NT2/D1 (cell line): ENCODE measurements around the gene SLC6A20.

Experiments used
- DNase-seq: peaks from one replicate; pipeline ENCODE4 v3.0.0-alpha.2; 2011; ENCODE audit warnings: low read depth, low spot score
- H3K27me3 ChIP-seq: 2 replicates; pipeline ENCODE4 v1.6.0; 2011; ENCODE audit warnings: mild to moderate bottlenecking; ENCODE audit not compliant: insufficient read length, insufficient read depth
- H3K36me3 ChIP-seq: 2 replicates; pipeline ENCODE4 v1.6.1; 2011; ENCODE audit warnings: mild to moderate bottlenecking, low read length, mixed read lengths; ENCODE audit not compliant: insufficient read depth, insufficient read length
- H3K4me1 ChIP-seq: 2 replicates; pipeline ENCODE4 v1.5.1; 2011; ENCODE audit not compliant: insufficient read depth, insufficient read length
- H3K4me3 ChIP-seq: 2 replicates; pipeline ENCODE4 v1.5.1; 2011; ENCODE audit warnings: low read depth; ENCODE audit not compliant: insufficient read length
- H3K9ac ChIP-seq: 2 replicates; pipeline ENCODE4 v1.6.0; 2011; ENCODE audit warnings: low read depth; ENCODE audit not compliant: insufficient read length
- H3K9me3 ChIP-seq: 2 replicates; pipeline ENCODE4 v1.5.1; 2011; ENCODE audit warnings: mild to moderate bottlenecking, low read length; ENCODE audit not compliant: insufficient read depth
- SUZ12 ChIP-seq: IDR thresholded peaks from 2 replicates; pipeline ENCODE4 v1.6.1; 2011; ENCODE audit not compliant: insufficient read length, insufficient read depth; ENCODE audit errors: extremely low read depth
- YY1 ChIP-seq: IDR thresholded peaks from 2 replicates; pipeline ENCODE4 v1.6.1; 2011; ENCODE audit not compliant: insufficient read length, insufficient read depth
- ZNF274 ChIP-seq: IDR thresholded peaks from 2 replicates; pipeline ENCODE4 v1.6.1; 2011; ENCODE audit warnings: mild to moderate bottlenecking, low read depth, low read length

SLC6A20 gene

DNA sequence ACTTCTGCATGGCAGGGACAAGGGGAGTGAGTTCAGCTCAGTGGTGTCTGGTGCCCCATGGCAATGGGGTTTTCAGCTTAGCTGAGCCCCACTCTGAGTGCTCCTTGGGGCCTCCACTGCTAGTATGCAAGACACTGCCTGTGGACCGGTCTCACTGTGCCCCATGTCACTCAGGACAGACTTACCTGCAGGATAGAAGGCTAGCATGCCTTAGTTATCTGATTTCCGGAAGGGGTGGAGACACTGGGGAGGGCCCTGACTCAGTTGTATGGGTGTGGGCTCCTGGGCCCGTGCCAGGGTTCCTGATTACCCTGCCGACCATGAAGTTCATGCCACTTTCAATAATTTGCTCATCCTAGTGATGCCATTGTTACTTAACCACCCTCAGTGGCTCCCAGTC is 4.3 kb upstream of the SLC6A20 start:
- H3K4me3 ChIP-seq, result no peak overlapping the region
- DNase-seq, result no peak
- no peaks in the 10 kb centered on the region for H3K36me3 ChIP-seq
- H3K9me3 ChIP-seq, result 0 out of 2 replicates have a peak, but pooled peaks cover 7% of the 10 kb centered on the region
- no peak for TF ChIP-seq YY1
- TF ChIP-seq ZNF274, result no peak
- TF ChIP-seq SUZ12, result no peak
- peaks cover 2% of the 10 kb centered on the region for H3K4me1 ChIP-seq
- no peak overlapping the region for H3K9ac ChIP-seq
- peaks cover 27% of the 10 kb centered on the region for H3K27me3 ChIP-seq

- TF ChIP-seq YY1, result no peak
- TF ChIP-seq SUZ12, result no peak
- no peak for TF ChIP-seq ZNF274
- H3K27me3 ChIP-seq, result peaks cover 37% of the 10 kb centered on the region
- H3K36me3 ChIP-seq, result no peaks in the 10 kb centered on the region
- H3K4me1 ChIP-seq, result peaks cover 2% of the 10 kb centered on the region
- H3K9ac ChIP-seq, result no peak overlapping the region
- H3K9me3 ChIP-seq, result no peaks in the 10 kb centered on the region
- H3K4me3 ChIP-seq, result no peak overlapping the region
- no peak for DNase-seq
Observed at GRCh38 chr3:45799586-45799985, 3.2 kb upstream of the SLC6A20 start.

GRCh38 chr3:45798034-45798433 is 1.7 kb upstream of the SLC6A20 start:
- H3K4me3 ChIP-seq, result no peak overlapping the region
- H3K27me3 ChIP-seq, result peaks cover 45% of the 10 kb centered on the region
- DNase-seq, result no peak
- H3K36me3 ChIP-seq, result no peaks in the 10 kb centered on the region
- no peaks in the 10 kb centered on the region for H3K9me3 ChIP-seq
- H3K4me1 ChIP-seq, result peaks cover 2% of the 10 kb centered on the region
- H3K9ac ChIP-seq, result no peak overlapping the region
- TF ChIP-seq ZNF274 (no peak), YY1 (no peak)

DNA sequence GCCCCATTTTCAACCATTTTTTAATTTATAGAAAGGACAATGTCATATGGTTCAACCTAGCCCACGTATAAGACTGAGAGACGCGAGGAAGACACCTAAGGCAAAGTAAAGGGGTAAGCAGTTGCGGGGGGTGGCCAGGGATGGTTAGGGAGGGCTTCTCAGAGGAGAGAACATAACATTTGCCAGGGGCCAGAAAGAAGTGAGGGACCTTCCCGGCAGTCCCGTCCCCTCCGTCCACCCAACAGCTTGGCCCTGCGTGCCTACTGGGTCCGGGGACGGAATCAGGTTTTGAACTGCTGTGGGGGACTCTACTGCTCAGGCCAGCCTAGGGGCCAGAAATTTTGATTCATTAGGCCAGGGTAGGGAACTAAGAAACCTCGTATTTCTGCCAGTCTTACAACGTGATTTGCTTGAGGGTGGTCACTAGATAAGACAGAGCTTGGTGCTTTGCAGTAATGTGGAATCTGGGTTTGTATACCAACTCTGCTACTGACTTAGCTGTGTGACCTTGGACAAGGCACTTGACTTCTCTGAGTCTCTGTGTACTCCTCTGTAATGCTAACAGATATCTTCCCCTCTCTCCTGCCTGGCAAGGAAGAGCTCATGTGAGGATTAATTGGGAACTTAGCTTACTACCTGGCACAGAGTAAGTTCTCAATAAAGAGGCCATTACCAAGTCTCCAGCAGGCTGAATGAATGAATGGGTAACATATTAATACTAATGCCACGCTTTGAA is 734 bp upstream of the SLC6A20 start:
- H3K36me3 ChIP-seq, result no peaks in the 10 kb centered on the region
- no peak for TF ChIP-seq SUZ12
- no peak for TF ChIP-seq YY1
- TF ChIP-seq ZNF274, result no peak
- peaks cover 2% of the 10 kb centered on the region for H3K4me1 ChIP-seq
- H3K9me3 ChIP-seq, result no peaks in the 10 kb centered on the region
- DNase-seq, result no peak
- H3K27me3 ChIP-seq, result peaks cover 47% of the 10 kb centered on the region
- H3K9ac ChIP-seq, result peak overlapping the region; percentile 79
- peak overlapping the region; percentile 65 for H3K4me3 ChIP-seq

DNA sequence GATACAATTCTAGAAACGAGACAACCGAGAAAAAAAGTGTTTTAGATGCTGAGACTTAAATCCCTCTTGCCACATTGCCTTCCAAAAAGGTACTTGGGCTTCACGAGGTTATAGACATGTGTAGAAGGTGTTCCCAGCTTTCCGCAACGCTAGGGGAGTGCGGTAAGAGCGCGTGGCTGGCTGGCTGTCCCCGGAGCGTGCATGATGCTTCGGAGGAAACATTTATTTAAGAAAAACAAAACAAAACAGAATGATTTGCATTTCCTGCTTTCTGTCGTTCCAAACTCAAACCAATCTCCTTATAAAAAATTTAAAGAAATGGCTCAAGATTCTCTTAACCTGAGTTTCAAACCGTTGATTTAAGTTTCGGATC is 841 bp downstream of the SLC6A20 start:
- H3K9ac ChIP-seq, result no peak overlapping the region
- H3K36me3 ChIP-seq, result no peaks in the 10 kb centered on the region
- H3K9me3 ChIP-seq, result no peaks in the 10 kb centered on the region
- no peak for TF ChIP-seq YY1
- TF ChIP-seq ZNF274, result no peak
- no peak for TF ChIP-seq SUZ12
- no peak for DNase-seq
- H3K4me3 ChIP-seq, result no peak overlapping the region
- peaks cover 2% of the 10 kb centered on the region for H3K4me1 ChIP-seq
- H3K27me3 ChIP-seq, result peaks cover 47% of the 10 kb centered on the region

GRCh38 chr3:45794660-45795059 is 1.7 kb downstream of the SLC6A20 start:
- Histone ChIP-seq H3K27me3 (peaks cover 47% of the 10 kb centered on the region), H3K36me3 (no peaks in the 10 kb centered on the region), H3K4me1 (peaks cover 2% of the 10 kb centered on the region), H3K4me3 (no peak overlapping the region), H3K9ac (no peak overlapping the region), H3K9me3 (no peaks in the 10 kb centered on the region)
- DNase-seq, result no peak
- no peak for TF ChIP-seq ZNF274
- TF ChIP-seq SUZ12, result no peak
- no peak for TF ChIP-seq YY1

DNA sequence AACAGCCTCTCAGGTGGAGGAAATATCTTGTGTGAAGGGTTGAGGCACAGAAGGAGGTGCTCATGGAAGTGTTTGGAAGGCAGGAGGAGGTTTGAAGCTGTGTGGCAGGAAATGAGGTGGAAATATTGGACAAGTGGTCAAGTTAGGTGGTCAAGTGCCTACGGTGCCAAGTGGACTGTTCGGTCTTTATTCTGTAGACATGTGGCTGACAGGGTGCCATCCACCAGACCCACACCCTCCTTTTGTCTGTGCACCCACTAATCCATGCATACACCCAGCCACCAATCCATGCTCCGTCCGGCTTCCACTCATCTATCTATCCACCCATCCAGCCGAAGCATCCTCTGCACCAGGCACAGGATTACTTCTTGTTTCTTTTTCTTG is 2.2 kb downstream of the SLC6A20 start:
- TF ChIP-seq YY1 (no peak), ZNF274 (no peak), SUZ12 (no peak)
- DNase-seq, result no peak
- Histone ChIP-seq H3K9me3 (peaks cover 2% of the 10 kb centered on the region; the same call in 1 of the 2 replicates), H3K27me3 (peaks cover 47% of the 10 kb centered on the region), H3K36me3 (no peaks in the 10 kb centered on the region), H3K4me1 (peaks cover 2% of the 10 kb centered on the region), H3K4me3 (no peak overlapping the region), H3K9ac (no peak overlapping the region)
